Mesenchymal stem cell (in vitro differentiated cells and primary cell): Measurements from ENCODE around the gene A1BG.

Experiments used
- DNase-seq: peaks from one replicate; pipeline ENCODE4 v3.0.0-alpha.2; 2013
- H2AFZ ChIP-seq: one replicate; pipeline ENCODE4 v1.6.1; 2013; ENCODE audit warnings: low read depth, mild to moderate bottlenecking, control low read depth, inconsistent platforms, low read length, moderate library complexity
- H2AK5ac ChIP-seq: 2 replicates; pipeline ENCODE4 v1.6.1; 2013; ENCODE audit warnings: low read length, moderate library complexity, mild to moderate bottlenecking, inconsistent platforms; ENCODE audit not compliant: severe bottlenecking
- H2BK120ac ChIP-seq: one replicate; pipeline ENCODE4 v1.6.1; 2013; ENCODE audit warnings: low read depth, mild to moderate bottlenecking, inconsistent platforms, low read length, moderate library complexity
- H2BK12ac ChIP-seq, 2 experiments: one replicate each; pipeline ENCODE4 v1.6.1; 2013; ENCODE audit warnings: inconsistent platforms in 2 of 2, low read length in 2 of 2, mild to moderate bottlenecking in 2 of 2, moderate library complexity in 2 of 2, control low read depth in 1 of 2
- H2BK15ac ChIP-seq: one replicate; pipeline ENCODE4 v1.6.1; 2013; ENCODE audit warnings: mild to moderate bottlenecking, low read depth, inconsistent platforms; ENCODE audit not compliant: poor library complexity, severe bottlenecking
- H2BK5ac ChIP-seq: 2 replicates; pipeline ENCODE4 v1.6.1; 2013; ENCODE audit warnings: low read depth, mild to moderate bottlenecking, low read length, control low read depth, inconsistent platforms; ENCODE audit not compliant: poor library complexity, severe bottlenecking
- H3K14ac ChIP-seq, 2 experiments: one replicate each; pipeline ENCODE4 v1.6.1; 2013; ENCODE audit warnings: inconsistent platforms in 2 of 2, low read length in 2 of 2, control low read depth in 1 of 2, mild to moderate bottlenecking in 1 of 2, moderate library complexity in 1 of 2
- H3K18ac ChIP-seq, 2 experiments: one replicate each; pipeline ENCODE4 v1.6.1; 2013; ENCODE audit warnings: inconsistent platforms in 2 of 2, low read length in 2 of 2, control low read depth in 1 of 2, low read depth in 1 of 2, mild to moderate bottlenecking in 1 of 2
- H3K23ac ChIP-seq, 2 experiments: one replicate each; pipeline ENCODE4 v1.6.1; 2013; ENCODE audit warnings: inconsistent platforms in 2 of 2, low read length in 2 of 2, mild to moderate bottlenecking in 2 of 2, moderate library complexity in 2 of 2, control low read depth in 1 of 2
- H3K27ac ChIP-seq: 2 replicates; pipeline ENCODE4 v1.5.1; 2013; ENCODE audit warnings: mild to moderate bottlenecking, moderate library complexity, low read length, control low read depth, inconsistent platforms; ENCODE audit not compliant: poor library complexity, severe bottlenecking
- H3K27me3 ChIP-seq, 2 experiments: 2 replicates each; pipeline versions ENCODE4 v1.6.1 to v1.7.0; 2013; ENCODE audit warnings: low read length in 2 of 2, mild to moderate bottlenecking in 2 of 2, moderate library complexity in 2 of 2, control low read depth in 1 of 2, inconsistent platforms in 1 of 2; ENCODE audit not compliant: control insufficient read depth in 1 of 2, insufficient read depth in 1 of 2
- H3K36me3 ChIP-seq, 2 experiments: 2 replicates each; pipeline versions ENCODE4 v1.6.1 to v1.7.0; 2013; ENCODE audit warnings: low read length in 2 of 2, control low read depth in 1 of 2, inconsistent platforms in 1 of 2, low read depth in 1 of 2, mild to moderate bottlenecking in 1 of 2; ENCODE audit not compliant: insufficient read depth in 2 of 2, control insufficient read depth in 1 of 2
- H3K4ac ChIP-seq, 2 experiments: one replicate each; pipeline ENCODE4 v1.6.1; 2013; ENCODE audit warnings: inconsistent platforms in 2 of 2, low read length in 2 of 2, mild to moderate bottlenecking in 2 of 2, moderate library complexity in 2 of 2, control low read depth in 1 of 2, low read depth in 1 of 2
- H3K4me1 ChIP-seq: 2 replicates; pipeline ENCODE4 v1.6.1; 2013; ENCODE audit warnings: low read depth, low read length, control low read depth; ENCODE audit not compliant: control insufficient read depth, insufficient read depth
- H3K4me2 ChIP-seq: 2 replicates; pipeline ENCODE4 v1.6.1; 2013; ENCODE audit warnings: low read length, mild to moderate bottlenecking, inconsistent platforms; ENCODE audit not compliant: poor library complexity, severe bottlenecking
- H3K4me3 ChIP-seq, 2 experiments: 2 replicates each; pipeline versions ENCODE4 v1.5.1 to v1.7.0; 2013; ENCODE audit warnings: low read length in 2 of 2, mild to moderate bottlenecking in 2 of 2, control low read depth in 1 of 2, low read depth in 1 of 2; ENCODE audit not compliant: insufficient read depth in 1 of 2
- H3K79me1 ChIP-seq: replicated peaks from 2 replicates; pipeline ENCODE4 v1.6.1; 2013; ENCODE audit warnings: mild to moderate bottlenecking, control low read depth, low read length, inconsistent platforms; ENCODE audit not compliant: poor library complexity, severe bottlenecking
- H3K9ac ChIP-seq: 2 replicates; pipeline ENCODE4 v1.7.0; 2013; ENCODE audit warnings: mild to moderate bottlenecking, low read length, moderate library complexity
- H3K9me3 ChIP-seq: 2 replicates; pipeline ENCODE4 v1.7.0; 2013; ENCODE audit warnings: mild to moderate bottlenecking, low read length; ENCODE audit not compliant: control insufficient read depth
- H4K8ac ChIP-seq: one replicate; pipeline ENCODE4 v1.6.1; 2013; ENCODE audit warnings: inconsistent platforms, mild to moderate bottlenecking, low read length, moderate library complexity
- H4K91ac ChIP-seq: one replicate; pipeline ENCODE4 v1.6.1; 2013; ENCODE audit warnings: mild to moderate bottlenecking, low read length, inconsistent platforms
- WGBS: methylation state at CpG from one replicate; pipeline ENCODE4 v1.1.7; 2013; ENCODE audit warnings: mixed read lengths; 5-methylcytosine and 5-hydroxymethylcytosine counted together

Gene A1BG

GRCh38 chr19:58356766-58357480 lies 3.6 kb upstream of the A1BG start:
- Histone ChIP-seq H3K27me3 (peaks cover 0 to 24% of the 10 kb centered on the region in 2 experiments), H3K4ac (no peak overlapping the region), H3K27ac (no peak overlapping the region), H3K4me3 (peak overlapping the region in 1 of 2 experiments; percentile 55), H2BK12ac (no peak overlapping the region), H3K4me1 (peaks cover 11% of the 10 kb centered on the region), H2BK5ac (no peak overlapping the region), H3K9me3 (no peaks in the 10 kb centered on the region), H2BK120ac (no peak overlapping the region), H2AK5ac (no peak overlapping the region), H4K91ac (peak overlapping the region; percentile 12), H4K8ac (no peak overlapping the region), H2AFZ (no peak overlapping the region), H3K36me3 (peaks cover 10 to 40% of the 10 kb centered on the region in 2 experiments), H3K9ac (no peak overlapping the region), H3K18ac (no peak overlapping the region), H2BK15ac (no peak overlapping the region), H3K14ac (no peak overlapping the region), H3K79me1 (peaks cover 9% of the 10 kb centered on the region), H3K23ac (no peak overlapping the region), H3K4me2 (no peak overlapping the region)
- WGBS = 94% methylated on average over 75 of the region's 75 CpGs
- DNase-seq = no peak

- 97% methylated on average over 94 of the region's 94 CpGs for WGBS
- no peak overlapping the region for H3K18ac ChIP-seq
- H2BK5ac ChIP-seq = no peak overlapping the region
- H2BK12ac ChIP-seq = no peak overlapping the region
- no peak overlapping the region for H3K27ac ChIP-seq
- H3K4me3 ChIP-seq = peak overlapping the region in 1 of 2 experiments; percentile 55
- H4K8ac ChIP-seq = no peak overlapping the region
- no peak overlapping the region for H3K4ac ChIP-seq
- no peak overlapping the region for H2BK120ac ChIP-seq
- DNase-seq = no peak
- H2AFZ ChIP-seq = no peak overlapping the region
- H2BK15ac ChIP-seq = no peak overlapping the region
- peaks cover 14% of the 10 kb centered on the region for H3K79me1 ChIP-seq
- H3K9me3 ChIP-seq = no peaks in the 10 kb centered on the region
- no peak overlapping the region for H4K91ac ChIP-seq
- no peak overlapping the region for H3K4me2 ChIP-seq
- H3K14ac ChIP-seq = no peak overlapping the region
- no peak overlapping the region for H2AK5ac ChIP-seq
- no peak overlapping the region for H3K23ac ChIP-seq
- peaks cover 0 to 24% of the 10 kb centered on the region in 2 experiments for H3K27me3 ChIP-seq
- H3K9ac ChIP-seq = no peak overlapping the region
- peaks cover 7% of the 10 kb centered on the region for H3K4me1 ChIP-seq
- peaks cover 13 to 46% of the 10 kb centered on the region in 2 experiments for H3K36me3 ChIP-seq
Measured at GRCh38 chr19:58355908-58356765, 2.8 kb upstream of the A1BG start.

- H3K18ac ChIP-seq = no peak overlapping the region
- no peak overlapping the region for H3K27ac ChIP-seq
- H2BK15ac ChIP-seq = no peak overlapping the region
- no peak overlapping the region for H4K8ac ChIP-seq
- no peak overlapping the region for H2BK120ac ChIP-seq
- H2BK12ac ChIP-seq = no peak overlapping the region
- WGBS = 96% methylated on average over 10 of the region's 10 CpGs
- H3K9ac ChIP-seq = no peak overlapping the region
- peaks cover 22% of the 10 kb centered on the region for H3K79me1 ChIP-seq
- no peak overlapping the region for H3K14ac ChIP-seq
- H2AK5ac ChIP-seq = no peak overlapping the region
- no peak overlapping the region for H3K4me3 ChIP-seq
- no peak overlapping the region for H2AFZ ChIP-seq
- no peak for DNase-seq
- H2BK5ac ChIP-seq = no peak overlapping the region
- H3K9me3 ChIP-seq = no peaks in the 10 kb centered on the region
- H3K27me3 ChIP-seq = peaks cover 0 to 24% of the 10 kb centered on the region in 2 experiments
- no peak overlapping the region for H4K91ac ChIP-seq
- H3K4me2 ChIP-seq = no peak overlapping the region
- peaks cover 13 to 54% of the 10 kb centered on the region in 2 experiments for H3K36me3 ChIP-seq
- no peak overlapping the region for H3K4ac ChIP-seq
- peaks cover 6% of the 10 kb centered on the region for H3K4me1 ChIP-seq
- H3K23ac ChIP-seq = no peak overlapping the region
Measured at GRCh38 chr19:58355215-58355796, 2.0 kb upstream of the A1BG start.
